Astrocyte (in vitro differentiated cells and primary cell): ENCODE results near the gene NEIL1.
A peak's percentile ranks its signal among the peaks of the same experiment; 100 is the strongest.

Experiments used
- CTCF ChIP-seq: IDR thresholded peaks from 2 replicates; pipeline ENCODE4 v1.5.1; 2011; ENCODE audit warnings: low read depth, mild to moderate bottlenecking, inconsistent platforms, low read length, moderate library complexity; ENCODE audit not compliant: insufficient read depth
- EZH2 ChIP-seq: IDR thresholded peaks from 2 replicates; pipeline ENCODE4 v1.6.1; 2012; ENCODE audit warnings: mild to moderate bottlenecking, low read length, inconsistent platforms; ENCODE audit not compliant: insufficient read depth

GRCh38 chr15:75367913-75368688, 21.3 kb downstream of the NEIL1 start, which contains the start of gene MAN2C1:
- TF ChIP-seq CTCF (peak; percentile 56), EZH2 (no peak)
